Ascending aorta (tissue), 2 donors: ENCODE results near the gene ZCCHC14. TPM values are rescaled to one million over a fixed set of nuclear protein-coding genes. Genes with fewer than 3 reads are reported as not detected.

Experiments
- DNase-seq, 2 donors: peaks; one replicate each; pipeline ENCODE4 v3.0.0-alpha.2; 2019; ENCODE audit warnings: low spot score in 2 of 2
- H3K27ac ChIP-seq, 2 donors: fragments of 200-600 bp; sonication (generic); one replicate each; pipeline ENCODE4 v1.5.1; 2016 to 2017; ENCODE audit warnings: mild to moderate bottlenecking in 1 of 2
- H3K27me3 ChIP-seq: fragments of 200-600 bp; sonication (generic); one replicate; pipeline ENCODE4 v1.5.1; 2017
- H3K36me3 ChIP-seq, 2 donors: fragments of 200-600 bp; sonication (generic); one replicate each; pipeline ENCODE4 v1.5.1; 2016
- H3K4me1 ChIP-seq, 2 donors: fragments of 200-600 bp; sonication (generic); one replicate each; pipeline ENCODE4 v1.5.1; 2016 to 2017; ENCODE audit warnings: mild to moderate bottlenecking in 1 of 2
- H3K4me3 ChIP-seq, 2 donors: fragments of 200-600 bp; sonication (generic); one replicate each; pipeline ENCODE4 v1.5.1; 2016 to 2017; ENCODE audit warnings: mild to moderate bottlenecking in 1 of 2
- H3K9me3 ChIP-seq, 2 donors: fragments of 200-600 bp; sonication (generic); one replicate each; pipeline ENCODE4 v1.5.1; 2016
- intact Hi-C: fragments of 100-400 bp; cut with DNase I; formaldehyde crosslinking; loops from one replicate; pipeline ENCODE4 v1.15.1; 2023
- total RNA-seq: library from RNA; depleted of rRNA; stranded (reverse); fragments of >200 nt; gene quantifications from one replicate; pipeline ENCODE4 v1.1.0, GENCODE V29; 2016
- TF ChIP-seq, protein P1 (sequence below), 3 experiments: fragments of 200-600 bp in 2 of 3; fragments of 450-650 bp in 1 of 3; sonication (generic) in 2 of 3; IDR thresholded peaks; one replicate each; pipeline ENCODE4 v1.5.1; 2016 to 2019; ENCODE audit warnings: antibody characterized with exemption in 3 of 3, mild to moderate bottlenecking in 1 of 3, moderate library complexity in 1 of 3

Gene ZCCHC14
- total RNA-seq, 1 donor from 2014 or later, result 131 TPM

DNA sequence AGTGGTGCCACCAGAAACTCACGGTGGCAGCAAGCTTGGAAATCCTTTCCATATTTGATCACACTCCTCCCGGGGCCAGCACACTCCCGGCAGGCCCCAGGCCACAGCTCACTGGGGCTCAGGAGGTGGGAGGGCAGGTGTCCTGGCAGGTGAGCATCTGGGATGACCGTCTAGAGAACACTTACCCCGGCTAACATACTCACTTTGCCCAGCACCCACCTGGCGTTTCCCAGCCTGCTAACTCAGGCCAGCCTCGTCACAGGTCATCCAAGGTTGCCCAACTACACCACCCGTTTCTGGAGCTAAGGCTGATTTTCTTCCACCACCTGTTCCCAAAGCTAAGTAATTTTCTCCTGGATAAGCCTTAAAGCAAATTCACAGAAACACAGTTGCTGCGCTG, 134.1 kb downstream of the ZCCHC14 start:
- Histone ChIP-seq H3K27me3 (no peaks in the 10 kb centered on the region), H3K4me1 (no peaks in the 10 kb centered on the region), H3K36me3 (peaks cover 37 to 53% of the 10 kb centered on the region in 2 donors), H3K27ac (no peak overlapping the region), H3K9me3 (no peaks in the 10 kb centered on the region), H3K4me3 (no peak overlapping the region)
- intact Hi-C loops, result no loop called here
- DNase-seq, result no peak
- TF ChIP-seq, protein P1, sequence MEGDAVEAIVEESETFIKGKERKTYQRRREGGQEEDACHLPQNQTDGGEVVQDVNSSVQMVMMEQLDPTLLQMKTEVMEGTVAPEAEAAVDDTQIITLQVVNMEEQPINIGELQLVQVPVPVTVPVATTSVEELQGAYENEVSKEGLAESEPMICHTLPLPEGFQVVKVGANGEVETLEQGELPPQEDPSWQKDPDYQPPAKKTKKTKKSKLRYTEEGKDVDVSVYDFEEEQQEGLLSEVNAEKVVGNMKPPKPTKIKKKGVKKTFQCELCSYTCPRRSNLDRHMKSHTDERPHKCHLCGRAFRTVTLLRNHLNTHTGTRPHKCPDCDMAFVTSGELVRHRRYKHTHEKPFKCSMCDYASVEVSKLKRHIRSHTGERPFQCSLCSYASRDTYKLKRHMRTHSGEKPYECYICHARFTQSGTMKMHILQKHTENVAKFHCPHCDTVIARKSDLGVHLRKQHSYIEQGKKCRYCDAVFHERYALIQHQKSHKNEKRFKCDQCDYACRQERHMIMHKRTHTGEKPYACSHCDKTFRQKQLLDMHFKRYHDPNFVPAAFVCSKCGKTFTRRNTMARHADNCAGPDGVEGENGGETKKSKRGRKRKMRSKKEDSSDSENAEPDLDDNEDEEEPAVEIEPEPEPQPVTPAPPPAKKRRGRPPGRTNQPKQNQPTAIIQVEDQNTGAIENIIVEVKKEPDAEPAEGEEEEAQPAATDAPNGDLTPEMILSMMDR (IDR thresholded peaks at IDR 0.05), result no peak

DNA sequence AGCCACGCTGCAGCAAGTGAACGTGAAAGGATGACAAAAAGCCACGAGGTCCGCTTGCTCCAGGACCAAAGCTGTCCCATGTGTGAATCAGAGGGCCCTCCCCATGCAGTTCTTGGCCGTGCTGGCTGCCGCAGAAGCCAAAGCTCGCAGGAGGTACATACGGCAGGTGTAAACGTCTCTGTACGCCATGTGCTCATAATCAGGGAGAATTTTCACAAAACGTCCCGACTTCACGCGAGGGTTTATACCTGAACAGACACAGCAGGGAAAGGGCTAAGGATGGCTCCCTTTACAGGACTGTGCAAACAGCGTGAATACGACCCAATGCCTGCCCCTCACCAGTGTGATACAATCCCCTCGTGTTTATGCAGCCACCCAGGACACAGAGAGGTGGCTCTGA, 134.6 kb downstream of the ZCCHC14 start:
- intact Hi-C loops, result no loop called here
- Histone ChIP-seq H3K27me3 (no peaks in the 10 kb centered on the region), H3K9me3 (no peaks in the 10 kb centered on the region), H3K4me3 (no peak overlapping the region), H3K4me1 (no peaks in the 10 kb centered on the region), H3K36me3 (peaks cover 41 to 58% of the 10 kb centered on the region in 2 donors), H3K27ac (no peak overlapping the region)
- DNase-seq, result no peak
- TF ChIP-seq, protein P1 (IDR thresholded peaks at IDR 0.05), result no peak

DNA sequence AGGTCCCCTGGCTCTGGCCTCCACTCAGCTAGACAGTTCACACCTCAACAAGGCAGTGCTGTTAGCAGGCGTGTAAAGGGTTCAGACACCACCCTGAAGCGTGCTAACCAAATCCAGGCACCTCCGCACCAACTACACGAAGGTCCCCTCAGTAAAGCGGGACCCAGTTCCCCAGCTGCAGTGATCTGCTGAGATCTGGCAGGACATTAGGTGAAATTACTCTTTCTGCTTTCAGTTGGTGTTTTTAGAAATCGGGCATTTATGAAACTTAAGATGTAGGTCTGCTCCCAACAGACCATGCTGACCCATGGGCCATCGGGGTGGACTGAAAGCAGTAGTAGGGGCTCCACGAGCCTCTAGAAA, 136.4 kb downstream of the ZCCHC14 start:
- H3K9me3 ChIP-seq, result no peaks in the 10 kb centered on the region
- DNase-seq, result no peak
- no peak overlapping the region for H3K27ac ChIP-seq
- H3K27me3 ChIP-seq, result no peaks in the 10 kb centered on the region
- peaks cover 42 to 55% of the 10 kb centered on the region in 2 donors for H3K36me3 ChIP-seq
- TF ChIP-seq, protein P1 (IDR thresholded peaks at IDR 0.05), result no peak
- H3K4me1 ChIP-seq, result peaks cover 0 to 1% of the 10 kb centered on the region in 2 donors
- no peak overlapping the region for H3K4me3 ChIP-seq
- intact Hi-C loops, result no loop called here

Other genes starting within 250 kb of the ZCCHC14 start
- gene C16orf95, start 175.6 kb downstream of the ZCCHC14 start, total RNA-seq, result not detected
- gene FBXO31, start 109.2 kb downstream of the ZCCHC14 start, total RNA-seq, result 224 TPM
- 37.0 TPM for gene MAP1LC3B, start 100.7 kb downstream of the ZCCHC14 start, total RNA-seq
- gene JPH3, start 109.5 kb upstream of the ZCCHC14 start, total RNA-seq, result not detected